ENCODE data around the gene TGFB3. TPM values are rescaled to one million over a fixed set of nuclear protein-coding genes. Genes with fewer than 3 reads are reported as not detected.
A peak's percentile ranks its signal among the peaks of the same experiment; 100 is the strongest.
"Not testable (repeated sequence)": the region's sequence is repeated elsewhere in the genome, so short reads cannot be mapped to it uniquely, and the experiment has no call there.

Gene TGFB3
- total RNA-seq (1 to 10 TPM; 5.8 to 6.5 TPM), total RNA-seq (3.4 to 5.3 reads per million in 2 donors)

- peak within 1 kb of the TSS; percentile 93 for H3K27ac Mint-ChIP-seq
- H3K27me3 Mint-ChIP-seq: no peaks in the 10 kb centered on the region
- H3K4me3 Mint-ChIP-seq: peak within 1 kb of the TSS; percentile 98
- H3K4me1 Mint-ChIP-seq: peaks cover 43% of the 10 kb centered on the region
- DNase-seq: peak in 2 of 3 donors; percentile 21 to 29
- H3K36me3 Mint-ChIP-seq (ENCODE audit: low read depth): no peaks in the 10 kb centered on the region
- no peaks in the 10 kb centered on the region for H3K9me3 ChIP-seq (ENCODE audit: control insufficient read depth, low read length, poor library complexity, severe bottlenecking)
- ATAC-seq: peak; percentile 52
These were observed at the start of gene TGFB3 for GRCh38 chr14:75981426-75982265. Gene TGFB3, minus strand, starts transcription at chr14:75981995. Its CDS starts 1,102 bp downstream, at chr14:75980893.

DNA sequence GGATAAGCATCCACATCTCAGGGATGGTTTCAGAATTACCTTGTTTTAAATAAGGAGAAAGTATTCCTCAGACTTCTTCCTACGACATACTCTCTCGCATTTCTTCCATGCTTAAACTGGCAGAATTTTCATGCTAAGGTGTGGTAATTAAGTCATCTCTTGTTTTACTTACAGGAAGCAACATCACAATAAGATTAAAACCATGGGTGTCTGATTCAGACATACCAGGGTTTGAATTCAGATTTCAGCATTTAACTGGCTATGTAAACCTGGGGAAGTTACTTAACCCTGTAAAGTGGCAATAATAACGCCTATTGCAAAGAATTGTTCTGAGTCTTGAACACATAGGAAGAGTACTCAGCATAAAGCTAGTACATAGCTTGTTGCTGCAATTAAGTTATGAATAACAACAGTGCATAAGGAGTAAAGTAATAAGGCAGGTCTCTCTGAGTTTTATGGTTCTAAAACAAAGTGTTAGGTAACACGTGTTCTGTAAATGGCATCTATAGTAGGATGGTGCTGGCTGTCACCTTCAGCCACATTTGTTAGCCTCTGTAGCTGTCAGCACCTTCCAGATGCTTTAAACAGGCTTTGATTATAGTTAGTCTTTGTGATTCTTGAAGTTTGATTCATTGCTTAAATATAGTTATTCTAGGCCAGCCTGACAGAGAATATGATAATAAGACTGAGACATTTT, 42.6 kb upstream of the TGFB3 start:
- H3K4me1 Mint-ChIP-seq: no peaks in the 10 kb centered on the region
- no peaks in the 10 kb centered on the region for H3K9me3 ChIP-seq (ENCODE audit: control insufficient read depth, low read length, poor library complexity, severe bottlenecking)
- ATAC-seq: no peak
- DNase-seq: no peak
- no peak overlapping the region for H3K4me3 Mint-ChIP-seq
- peaks cover 14% of the 10 kb centered on the region for H3K36me3 Mint-ChIP-seq (ENCODE audit: low read depth)
- no peaks in the 10 kb centered on the region for H3K27me3 Mint-ChIP-seq
- H3K27ac Mint-ChIP-seq: no peak overlapping the region

DNA sequence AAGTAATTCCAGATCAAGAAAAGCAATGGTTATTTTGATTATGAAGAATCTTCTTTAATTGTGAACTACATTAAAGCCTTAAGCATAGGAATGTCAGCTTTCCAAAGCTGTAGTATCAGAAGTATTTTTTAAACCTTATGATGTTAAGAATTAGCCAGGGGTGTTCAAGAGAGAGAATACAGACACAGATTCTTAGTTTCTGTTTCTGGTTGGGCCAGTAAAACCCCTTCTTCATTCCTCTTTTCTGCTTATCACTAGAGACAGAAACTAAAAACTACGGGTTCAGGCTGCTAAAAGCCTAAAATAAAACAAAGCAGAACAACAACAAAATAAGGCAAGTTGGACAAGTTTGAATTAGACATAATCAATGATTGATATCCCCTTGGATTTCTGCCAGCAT, 42.0 kb upstream of the TGFB3 start:
- no peaks in the 10 kb centered on the region for H3K27me3 Mint-ChIP-seq
- no peak for ATAC-seq
- DNase-seq: no peak
- no peak overlapping the region for H3K27ac Mint-ChIP-seq
- H3K36me3 Mint-ChIP-seq (ENCODE audit: low read depth): peaks cover 14% of the 10 kb centered on the region
- no peaks in the 10 kb centered on the region for H3K9me3 ChIP-seq (ENCODE audit: control insufficient read depth, low read length, poor library complexity, severe bottlenecking)
- no peak overlapping the region for H3K4me3 Mint-ChIP-seq
- no peaks in the 10 kb centered on the region for H3K4me1 Mint-ChIP-seq

GRCh38 chr14:76022991-76023390, 41.2 kb upstream of the TGFB3 start:
- no peak for ATAC-seq

DNA sequence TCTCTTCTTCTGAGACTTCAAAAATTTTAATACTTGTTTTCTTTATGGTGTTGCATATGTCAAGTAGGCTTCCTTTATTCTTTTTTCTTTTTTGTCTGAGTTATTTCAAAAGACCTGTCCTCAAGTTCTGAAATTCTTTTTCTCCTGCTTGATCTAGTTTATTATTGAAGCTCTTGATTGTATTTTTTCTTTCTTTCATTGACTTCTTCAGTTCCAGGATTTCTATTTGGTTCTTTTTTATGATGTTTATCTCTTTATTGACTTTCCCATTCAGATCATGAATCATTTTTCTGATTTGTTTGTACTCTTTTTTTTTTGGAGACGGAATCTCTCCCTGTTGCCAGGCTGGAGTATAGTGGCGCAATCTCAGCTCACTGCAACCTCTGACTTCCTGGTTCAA, 37.9 kb upstream of the TGFB3 start:
- Mint-ChIP-seq H3K4me1 (peaks cover 2% of the 10 kb centered on the region), H3K4me3 (no peak overlapping the region), H3K27me3 (no peaks in the 10 kb centered on the region), H3K27ac (no peak overlapping the region), H3K36me3 (ENCODE audit: low read depth) (peaks cover 16% of the 10 kb centered on the region)
- no peaks in the 10 kb centered on the region for H3K9me3 ChIP-seq (ENCODE audit: control insufficient read depth, low read length, poor library complexity, severe bottlenecking)
- ATAC-seq (no peak), DNase-seq (no peak)

More at GRCh38 chr14:76022991-76023390, 41.2 kb upstream of the TGFB3 start:
- H3K9me3 ChIP-seq (ENCODE audit: control insufficient read depth, low read length, poor library complexity, severe bottlenecking): no peaks in the 10 kb centered on the region
- no peak overlapping the region for H3K4me3 Mint-ChIP-seq
- peaks cover 14% of the 10 kb centered on the region for H3K36me3 Mint-ChIP-seq (ENCODE audit: low read depth)
- H3K27me3 Mint-ChIP-seq: no peaks in the 10 kb centered on the region
- H3K27ac Mint-ChIP-seq: no peak overlapping the region
- DNase-seq: no peak
- H3K4me1 Mint-ChIP-seq: no peaks in the 10 kb centered on the region

GRCh38 chr14:76015668-76016067, 33.9 kb upstream of the TGFB3 start:
- Mint-ChIP-seq H3K36me3 (ENCODE audit: low read depth) (peaks cover 16% of the 10 kb centered on the region), H3K27me3 (no peaks in the 10 kb centered on the region), H3K27ac (no peak overlapping the region), H3K4me1 (peaks cover 5% of the 10 kb centered on the region), H3K4me3 (no peak overlapping the region)
- ATAC-seq (no peak), DNase-seq (no peak)
- H3K9me3 ChIP-seq (ENCODE audit: control insufficient read depth, low read length, poor library complexity, severe bottlenecking): no peaks in the 10 kb centered on the region

GRCh38 chr14:76015191-76015590, 33.4 kb upstream of the TGFB3 start:
- Mint-ChIP-seq H3K36me3 (ENCODE audit: low read depth) (peaks cover 12% of the 10 kb centered on the region), H3K4me3 (no peak overlapping the region), H3K27me3 (no peaks in the 10 kb centered on the region), H3K27ac (no peak overlapping the region), H3K4me1 (peaks cover 5% of the 10 kb centered on the region)
- DNase-seq: no peak
- no peak for ATAC-seq
- H3K9me3 ChIP-seq (ENCODE audit: control insufficient read depth, low read length, poor library complexity, severe bottlenecking): no peaks in the 10 kb centered on the region

DNA sequence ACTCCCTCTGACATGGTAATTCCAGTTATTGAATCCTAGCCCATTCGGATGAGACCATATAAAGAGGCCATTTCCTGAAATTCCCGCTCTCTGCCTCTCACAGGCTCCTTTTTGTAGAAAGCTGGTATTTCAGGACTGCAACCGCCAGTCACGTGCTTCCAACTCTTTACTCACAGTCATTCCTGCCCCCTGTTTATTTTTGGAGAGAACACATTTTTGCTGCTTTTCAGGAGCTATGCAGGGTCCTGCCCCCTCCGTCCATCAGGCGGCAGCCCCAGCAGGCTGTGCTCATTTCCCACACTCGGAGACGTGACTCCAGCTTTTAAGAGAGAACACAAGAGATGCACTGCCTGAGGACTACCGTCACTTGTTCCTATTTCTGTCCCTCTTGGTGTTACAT, 30.6 kb upstream of the TGFB3 start:
- no peaks in the 10 kb centered on the region for H3K27me3 Mint-ChIP-seq
- no peak overlapping the region for H3K4me3 Mint-ChIP-seq
- peaks cover 7% of the 10 kb centered on the region for H3K4me1 Mint-ChIP-seq
- no peaks in the 10 kb centered on the region for H3K9me3 ChIP-seq (ENCODE audit: control insufficient read depth, low read length, poor library complexity, severe bottlenecking)
- H3K36me3 Mint-ChIP-seq (ENCODE audit: low read depth): peaks cover 15% of the 10 kb centered on the region
- ATAC-seq (no peak), DNase-seq (no peak)
- H3K27ac Mint-ChIP-seq: no peak overlapping the region

DNA sequence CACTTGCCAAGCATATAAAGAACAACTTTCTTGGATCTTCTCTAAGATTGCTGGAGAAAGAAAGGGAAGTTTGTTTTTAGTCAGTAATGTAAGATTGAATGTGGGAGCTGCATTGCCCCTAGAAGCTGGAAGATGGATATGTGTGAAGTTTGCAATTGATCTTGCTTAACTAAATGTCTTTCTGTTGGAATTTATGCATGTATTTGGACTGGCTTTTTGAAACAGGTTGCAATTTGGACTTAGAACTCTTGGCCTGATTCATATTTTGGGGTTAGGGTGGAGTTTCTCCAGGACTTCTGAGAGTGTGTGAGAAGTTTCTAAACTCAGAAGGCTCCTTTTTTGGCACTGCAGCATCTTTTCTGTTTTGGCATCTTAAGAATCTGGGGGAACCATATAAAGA, 30.1 kb upstream of the TGFB3 start:
- DNase-seq (no peak), ATAC-seq (no peak)
- no peak overlapping the region for H3K27ac Mint-ChIP-seq
- no peaks in the 10 kb centered on the region for H3K9me3 ChIP-seq (ENCODE audit: control insufficient read depth, low read length, poor library complexity, severe bottlenecking)
- peaks cover 14% of the 10 kb centered on the region for H3K36me3 Mint-ChIP-seq (ENCODE audit: low read depth)
- peaks cover 7% of the 10 kb centered on the region for H3K4me1 Mint-ChIP-seq
- H3K4me3 Mint-ChIP-seq: no peak overlapping the region
- H3K27me3 Mint-ChIP-seq: no peaks in the 10 kb centered on the region

- H3K27ac Mint-ChIP-seq, DNase-seq: not testable (repeated sequence)
- H3K36me3 Mint-ChIP-seq (ENCODE audit: low read depth): peaks cover 19% of the 10 kb centered on the region
These were observed 27.8 kb upstream of the TGFB3 start for GRCh38 chr14:76009627-76010026.

DNA sequence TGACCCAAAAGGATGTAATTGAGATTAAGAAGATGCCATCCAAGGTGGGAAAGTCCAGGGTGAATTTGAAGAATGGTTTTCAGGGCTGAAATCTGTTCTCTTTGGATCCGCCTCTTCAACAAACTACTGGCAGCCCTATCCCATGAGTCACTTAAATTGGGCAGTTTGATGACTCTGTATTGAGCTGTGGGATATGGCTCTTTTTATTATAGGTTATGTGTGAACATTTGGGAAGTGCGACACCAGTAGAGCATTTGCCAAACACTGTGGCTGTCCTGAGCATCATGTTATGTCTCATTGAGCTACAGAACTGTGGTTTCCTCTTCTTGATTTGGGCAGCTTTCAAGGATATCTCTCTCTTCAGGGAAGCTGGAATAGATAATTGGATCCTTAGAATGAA, 26.1 kb upstream of the TGFB3 start:
- Mint-ChIP-seq H3K27me3 (no peaks in the 10 kb centered on the region), H3K4me1 (peaks cover 5% of the 10 kb centered on the region), H3K4me3 (no peak overlapping the region), H3K27ac (no peak overlapping the region), H3K36me3 (ENCODE audit: low read depth) (peaks cover 17% of the 10 kb centered on the region)
- DNase-seq (no peak), ATAC-seq (no peak)
- no peaks in the 10 kb centered on the region for H3K9me3 ChIP-seq (ENCODE audit: control insufficient read depth, low read length, poor library complexity, severe bottlenecking)

More at GRCh38 chr14:76009627-76010026, 27.8 kb upstream of the TGFB3 start:
- not testable (repeated sequence) for H3K4me1 Mint-ChIP-seq; H3K27me3 Mint-ChIP-seq; ATAC-seq; H3K4me3 Mint-ChIP-seq; H3K9me3 ChIP-seq (ENCODE audit: control insufficient read depth, low read length, poor library complexity, severe bottlenecking)

DNA sequence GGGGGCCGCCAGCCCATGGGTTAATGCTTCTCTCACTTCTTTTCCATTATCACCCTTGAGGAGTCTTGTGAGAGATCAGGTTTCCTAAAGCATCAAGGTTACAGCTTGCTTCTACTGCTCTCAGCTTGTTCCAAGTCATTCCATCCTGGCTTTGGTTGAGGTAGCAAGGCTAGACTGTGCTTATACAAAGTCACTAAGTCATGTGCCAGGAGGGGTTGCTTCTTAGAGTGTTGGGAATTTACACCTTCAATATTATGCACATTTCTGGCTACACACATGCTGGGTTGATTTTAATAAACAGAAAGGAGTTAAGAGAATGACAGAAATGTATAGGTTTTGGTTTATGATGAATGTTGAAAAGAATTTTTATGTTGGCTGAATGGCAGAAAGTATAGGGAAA, 25.6 kb upstream of the TGFB3 start:
- peaks cover 15% of the 10 kb centered on the region for H3K36me3 Mint-ChIP-seq (ENCODE audit: low read depth)
- ATAC-seq (no peak), DNase-seq (no peak)
- H3K27me3 Mint-ChIP-seq: no peaks in the 10 kb centered on the region
- peaks cover 5% of the 10 kb centered on the region for H3K4me1 Mint-ChIP-seq
- H3K4me3 Mint-ChIP-seq: no peak overlapping the region
- H3K27ac Mint-ChIP-seq: no peak overlapping the region
- H3K9me3 ChIP-seq (ENCODE audit: control insufficient read depth, low read length, poor library complexity, severe bottlenecking): no peaks in the 10 kb centered on the region

DNA sequence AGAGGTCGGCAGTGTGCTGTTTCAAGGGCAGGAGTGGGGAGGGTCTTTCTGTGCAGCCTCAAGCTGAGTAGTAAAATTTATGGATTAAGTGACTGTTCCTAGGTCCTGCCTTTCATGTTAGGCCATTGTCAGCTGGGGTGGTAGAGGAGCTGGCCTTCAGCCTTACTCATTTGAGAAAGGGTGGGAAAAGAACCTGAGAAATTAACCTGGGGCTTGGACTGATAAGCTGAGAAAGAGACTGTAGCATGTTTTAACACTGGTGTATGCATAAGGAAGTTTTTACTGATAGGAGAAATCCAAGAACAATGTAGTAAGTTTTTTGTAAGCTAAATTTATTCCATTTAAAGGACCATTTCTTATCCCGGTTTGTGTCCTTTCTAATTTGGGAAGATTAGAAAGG, 24.5 kb upstream of the TGFB3 start:
- no peaks in the 10 kb centered on the region for H3K27me3 Mint-ChIP-seq
- no peak for ATAC-seq
- H3K4me1 Mint-ChIP-seq: peaks cover 4% of the 10 kb centered on the region
- H3K36me3 Mint-ChIP-seq (ENCODE audit: low read depth): peaks cover 15% of the 10 kb centered on the region
- no peak overlapping the region for H3K27ac Mint-ChIP-seq
- DNase-seq: no peak
- no peak overlapping the region for H3K4me3 Mint-ChIP-seq
- no peaks in the 10 kb centered on the region for H3K9me3 ChIP-seq (ENCODE audit: control insufficient read depth, low read length, poor library complexity, severe bottlenecking)
